Measurements from ENCODE around the gene ZDHHC4.
A peak's percentile ranks its signal among the peaks of the same experiment; 100 is the strongest.

The ZDHHC4 gene

GRCh38 chr7:6556196-6556595 lies 21.1 kb upstream of the ZDHHC4 start:
- TF ChIP-seq, protein P1, sequence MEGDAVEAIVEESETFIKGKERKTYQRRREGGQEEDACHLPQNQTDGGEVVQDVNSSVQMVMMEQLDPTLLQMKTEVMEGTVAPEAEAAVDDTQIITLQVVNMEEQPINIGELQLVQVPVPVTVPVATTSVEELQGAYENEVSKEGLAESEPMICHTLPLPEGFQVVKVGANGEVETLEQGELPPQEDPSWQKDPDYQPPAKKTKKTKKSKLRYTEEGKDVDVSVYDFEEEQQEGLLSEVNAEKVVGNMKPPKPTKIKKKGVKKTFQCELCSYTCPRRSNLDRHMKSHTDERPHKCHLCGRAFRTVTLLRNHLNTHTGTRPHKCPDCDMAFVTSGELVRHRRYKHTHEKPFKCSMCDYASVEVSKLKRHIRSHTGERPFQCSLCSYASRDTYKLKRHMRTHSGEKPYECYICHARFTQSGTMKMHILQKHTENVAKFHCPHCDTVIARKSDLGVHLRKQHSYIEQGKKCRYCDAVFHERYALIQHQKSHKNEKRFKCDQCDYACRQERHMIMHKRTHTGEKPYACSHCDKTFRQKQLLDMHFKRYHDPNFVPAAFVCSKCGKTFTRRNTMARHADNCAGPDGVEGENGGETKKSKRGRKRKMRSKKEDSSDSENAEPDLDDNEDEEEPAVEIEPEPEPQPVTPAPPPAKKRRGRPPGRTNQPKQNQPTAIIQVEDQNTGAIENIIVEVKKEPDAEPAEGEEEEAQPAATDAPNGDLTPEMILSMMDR (IDR thresholded peaks at IDR 0.05; ENCODE audit: insufficient read depth, low read length, poor library complexity, severe bottlenecking) = peak; percentile 47
- no peaks in the 10 kb centered on the region; the same call in 1 of the 2 replicates for H3K27me3 ChIP-seq (replicated peaks; ENCODE audit: control insufficient read depth, insufficient read depth, low read length)
- no peak for DNase-seq (ENCODE audit: extremely low read depth, insufficient read length)
- no peak overlapping the region for H3K4me3 ChIP-seq (replicated peaks; ENCODE audit: low read depth, low read length)
- H3K36me3 ChIP-seq (ENCODE audit: control insufficient read depth, insufficient read depth, low read length) = no peaks in the 10 kb centered on the region

- no peak overlapping the region for H3K4me3 ChIP-seq (replicated peaks; ENCODE audit: low read depth, low read length)
- DNase-seq (ENCODE audit: extremely low read depth, insufficient read length) = no peak
- H3K27me3 ChIP-seq (replicated peaks; ENCODE audit: control insufficient read depth, insufficient read depth, low read length) = no peaks in the 10 kb centered on the region; the same call in 1 of the 2 replicates
- no peaks in the 10 kb centered on the region for H3K36me3 ChIP-seq (ENCODE audit: control insufficient read depth, insufficient read depth, low read length)
- TF ChIP-seq, protein P1 (IDR thresholded peaks at IDR 0.05; ENCODE audit: insufficient read depth, low read length, poor library complexity, severe bottlenecking) = peak; percentile 60
These were observed 18.4 kb upstream of the ZDHHC4 start for GRCh38 chr7:6558837-6559236.

DNA sequence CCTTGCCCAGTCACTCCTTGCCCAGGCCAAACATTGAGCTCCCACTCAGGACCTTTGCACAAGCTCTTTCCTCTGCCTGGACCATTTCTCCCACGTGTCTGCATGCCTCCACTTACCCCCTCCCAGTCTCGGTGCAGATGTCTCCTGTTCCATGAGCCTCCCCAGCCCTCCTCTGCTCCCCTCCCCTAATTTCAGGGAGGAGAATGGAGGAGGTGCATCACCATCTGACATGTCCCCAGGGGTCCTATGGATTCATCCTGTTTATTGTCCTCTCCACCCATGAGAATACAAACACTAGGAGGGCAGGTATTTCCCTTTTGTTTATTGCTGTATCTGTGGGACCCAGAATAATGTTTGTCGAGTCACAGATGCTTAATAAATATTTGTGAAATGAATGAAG lies 17.4 kb upstream of the ZDHHC4 start:
- H3K4me3 ChIP-seq (replicated peaks; ENCODE audit: low read depth, low read length) = no peak overlapping the region
- no peaks in the 10 kb centered on the region for H3K36me3 ChIP-seq (ENCODE audit: control insufficient read depth, insufficient read depth, low read length)
- H3K27me3 ChIP-seq (replicated peaks; ENCODE audit: control insufficient read depth, insufficient read depth, low read length) = no peaks in the 10 kb centered on the region; the same call in 1 of the 2 replicates
- TF ChIP-seq, protein P1 (IDR thresholded peaks at IDR 0.05; ENCODE audit: insufficient read depth, low read length, poor library complexity, severe bottlenecking) = no peak
- no peak for DNase-seq (ENCODE audit: extremely low read depth, insufficient read length)

GRCh38 chr7:6562106-6562505 lies 15.1 kb upstream of the ZDHHC4 start:
- H3K4me3 ChIP-seq (replicated peaks; ENCODE audit: low read depth, low read length) = no peak overlapping the region
- TF ChIP-seq, protein P1 (IDR thresholded peaks at IDR 0.05; ENCODE audit: insufficient read depth, low read length, poor library complexity, severe bottlenecking) = no peak
- H3K27me3 ChIP-seq (replicated peaks; ENCODE audit: control insufficient read depth, insufficient read depth, low read length) = no peaks in the 10 kb centered on the region; the same call in 1 of the 2 replicates
- no peaks in the 10 kb centered on the region for H3K36me3 ChIP-seq (ENCODE audit: control insufficient read depth, insufficient read depth, low read length)
- DNase-seq (ENCODE audit: extremely low read depth, insufficient read length) = no peak

DNA sequence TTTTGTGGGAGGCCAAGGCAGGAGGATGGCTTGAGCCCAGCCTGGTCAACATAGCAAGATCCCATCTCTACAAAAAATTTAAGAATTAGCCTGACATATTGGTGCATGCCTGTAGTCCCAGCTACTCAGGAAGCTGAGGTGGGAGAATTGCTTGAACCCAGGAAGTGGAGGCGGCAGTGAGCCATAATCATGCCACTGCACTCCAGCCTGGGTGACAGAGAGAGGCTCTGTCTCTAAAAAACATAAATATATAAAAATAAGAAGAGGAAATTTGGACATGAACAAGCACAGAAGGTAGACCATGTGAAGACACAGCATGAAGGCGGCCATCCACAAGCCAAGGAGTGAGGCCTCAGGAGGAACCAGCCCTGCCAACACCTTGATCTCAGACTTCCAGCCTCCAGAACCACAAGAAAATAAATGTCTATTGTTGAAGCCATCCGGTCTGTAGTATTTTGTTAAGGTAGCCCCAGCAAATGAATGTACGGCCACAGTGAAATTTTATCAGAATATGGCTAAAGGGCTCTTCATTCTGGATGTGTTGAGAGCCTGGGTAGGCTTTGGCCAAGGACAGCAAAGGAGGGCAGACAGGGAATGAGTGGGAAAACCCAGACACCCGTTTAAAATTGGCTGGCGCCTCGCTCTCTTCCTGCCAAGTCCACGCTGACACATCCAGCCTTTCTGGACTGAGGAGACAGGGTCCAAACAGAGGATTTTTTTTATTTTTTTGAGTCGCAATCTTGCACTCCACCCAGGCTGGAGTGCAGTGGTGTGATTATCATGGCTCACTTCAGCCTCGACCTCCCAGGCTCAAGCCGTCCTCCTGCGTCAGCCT lies 13.1 kb upstream of the ZDHHC4 start:
- no peak overlapping the region for H3K4me3 ChIP-seq (replicated peaks; ENCODE audit: low read depth, low read length)

More for the DNA sequence above, 13.1 kb upstream of the ZDHHC4 start:
- no peaks in the 10 kb centered on the region for H3K36me3 ChIP-seq (ENCODE audit: control insufficient read depth, insufficient read depth, low read length)
- no peaks in the 10 kb centered on the region; the same call in 1 of the 2 replicates for H3K27me3 ChIP-seq (replicated peaks; ENCODE audit: control insufficient read depth, insufficient read depth, low read length)
- TF ChIP-seq, protein P1 (IDR thresholded peaks at IDR 0.05; ENCODE audit: insufficient read depth, low read length, poor library complexity, severe bottlenecking) = no peak
- DNase-seq (ENCODE audit: extremely low read depth, insufficient read length) = no peak

Data from GM06990 (cell line).